ENCODE measurements around the gene HABP4.
"Not testable (repeated sequence)": the region's sequence is repeated elsewhere in the genome, so short reads cannot be mapped to it uniquely, and the experiment has no call there.

The HABP4 gene

DNA sequence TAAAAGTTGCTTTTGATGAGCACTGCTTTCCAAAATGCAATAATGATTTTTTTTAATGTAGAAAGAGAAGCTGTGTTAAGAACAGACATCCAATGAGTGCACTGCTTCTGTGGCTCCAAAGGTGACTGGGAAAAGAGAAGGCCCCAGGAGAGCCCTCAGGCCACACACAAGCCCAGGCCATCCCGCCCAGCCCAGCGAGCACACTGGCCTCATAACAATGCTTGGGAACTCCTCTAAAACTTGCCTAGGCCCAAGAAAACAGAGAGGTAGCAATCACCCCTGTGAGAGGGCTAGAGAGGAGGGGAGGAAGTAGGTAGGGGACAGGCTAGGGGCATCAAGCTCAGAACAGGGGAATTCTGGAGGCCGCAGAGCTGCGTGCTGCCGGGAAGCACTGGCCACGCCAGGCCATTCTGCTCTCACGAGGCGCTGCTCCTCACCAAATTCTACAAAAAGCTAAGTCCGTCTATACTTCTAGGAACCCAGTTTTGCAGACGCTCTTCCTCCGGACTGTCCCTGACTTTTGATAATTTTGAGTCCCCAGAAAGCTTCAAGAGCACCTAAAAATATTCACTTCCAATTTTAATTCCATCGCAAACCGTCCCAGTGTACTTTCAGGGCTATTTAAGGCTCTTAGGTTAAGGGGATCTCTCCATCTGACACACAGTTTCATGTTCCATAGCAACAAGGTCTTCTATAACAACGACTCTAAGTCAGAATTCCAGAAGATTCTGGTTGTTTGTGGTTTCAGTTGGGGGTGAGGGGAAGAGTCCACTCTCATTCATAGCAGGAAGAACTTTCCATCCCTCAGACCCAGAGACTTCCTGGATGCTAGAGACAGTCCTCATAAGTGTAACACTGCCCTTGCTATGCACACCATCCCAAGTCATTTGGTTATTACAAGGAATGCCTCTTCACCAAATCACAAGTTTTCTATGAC is 51.0 kb downstream of the HABP4 start:
- DNase-seq, result no peak

DNA sequence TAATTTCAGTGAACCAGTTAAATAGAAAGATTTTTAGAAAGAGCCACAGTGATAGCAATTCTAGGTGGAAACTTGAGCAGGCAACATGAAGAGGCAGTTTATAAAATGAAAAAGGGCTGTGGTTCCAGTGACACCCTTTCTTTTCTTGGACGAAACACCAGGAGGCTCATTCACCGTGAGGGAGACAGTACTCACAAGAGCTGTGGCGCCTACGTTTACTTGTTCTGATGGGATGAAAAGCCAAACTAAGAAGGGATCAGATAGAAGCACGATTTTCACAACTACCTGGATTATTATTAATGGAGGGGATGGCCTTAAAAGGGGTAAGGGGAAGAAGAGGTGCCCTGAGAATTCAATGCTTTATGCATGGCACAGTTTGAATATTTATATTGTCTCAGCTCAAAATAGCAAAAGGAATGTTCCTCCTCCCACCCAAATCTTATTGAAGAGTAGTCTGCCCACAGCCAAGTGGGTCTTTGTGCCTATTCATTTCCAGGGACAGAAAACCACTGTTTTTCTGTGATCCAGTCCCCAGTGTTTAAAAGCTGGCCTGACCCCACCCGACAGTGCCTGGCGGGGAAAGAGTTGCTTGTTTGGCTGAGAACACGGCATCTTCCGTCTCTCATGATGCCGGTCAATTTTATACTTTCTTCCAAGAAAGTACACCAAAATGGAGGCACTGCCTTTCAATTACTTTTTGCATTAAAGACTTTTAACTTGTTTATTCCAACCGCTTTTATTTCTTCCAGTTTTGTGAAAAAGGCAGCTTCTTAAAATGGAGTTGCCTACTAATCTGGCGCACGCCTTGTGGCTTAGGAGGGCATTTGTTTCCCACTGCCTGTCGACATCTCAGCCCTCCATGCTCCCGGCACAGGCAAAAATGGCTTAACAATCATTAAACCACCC is 51.9 kb downstream of the HABP4 start:
- no peak for DNase-seq

DNA sequence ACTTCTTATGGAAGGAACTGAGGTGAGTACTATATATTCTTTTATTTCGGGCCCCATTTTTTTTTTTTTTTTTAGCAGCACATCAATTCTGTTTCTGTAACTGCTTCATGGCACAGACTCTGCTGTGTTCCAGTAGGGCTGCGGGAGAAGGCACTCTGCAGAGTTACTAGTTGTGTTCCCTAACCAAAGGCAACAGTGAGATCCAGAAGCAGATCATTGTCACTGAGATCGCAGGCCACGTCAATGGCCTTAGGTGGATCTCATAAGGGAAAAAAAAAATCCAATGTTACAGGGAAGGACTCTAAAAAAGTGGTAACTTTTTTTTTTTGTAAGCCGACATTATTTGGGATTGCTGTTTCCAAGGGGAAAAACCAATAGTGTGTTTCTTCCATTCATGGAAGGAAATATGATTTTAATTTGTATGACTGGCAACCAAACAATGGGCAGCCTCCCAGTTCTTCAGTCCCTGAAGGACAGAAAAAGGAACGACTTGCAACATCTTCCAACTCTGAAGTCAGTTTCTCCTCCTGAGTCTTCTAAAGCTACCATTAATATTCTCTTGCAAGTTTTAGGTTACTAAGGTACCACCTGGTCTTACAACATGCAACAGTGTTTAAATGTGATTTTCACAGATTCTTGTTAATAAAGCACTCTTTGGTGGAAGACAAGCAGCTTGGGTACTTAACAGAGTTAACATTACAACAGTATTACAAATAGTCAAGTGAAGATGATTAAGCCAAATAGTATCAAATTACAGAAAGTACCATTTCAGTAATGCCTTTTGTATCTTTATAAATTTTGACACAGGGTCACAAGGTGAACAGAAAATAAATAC is 52.8 kb downstream of the HABP4 start:
- no peak for DNase-seq

DNA sequence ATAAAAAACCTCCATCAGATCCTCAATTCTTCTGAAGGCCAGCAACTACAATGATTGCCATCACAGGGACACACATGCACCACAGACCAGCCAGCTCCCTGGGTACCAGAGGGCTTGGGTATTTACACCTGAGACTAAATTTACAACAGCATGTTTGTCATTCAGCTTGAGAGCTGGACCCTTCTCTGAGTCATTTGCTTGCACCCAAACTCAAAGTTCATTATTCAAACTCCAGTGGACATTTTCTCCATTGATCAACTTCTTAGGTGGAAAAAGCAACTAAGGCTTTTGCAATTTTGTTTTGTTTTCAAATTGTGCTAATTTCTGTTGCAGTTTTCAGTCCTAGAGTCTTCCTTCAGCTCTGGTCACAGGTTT is 53.4 kb downstream of the HABP4 start:
- not testable (repeated sequence) for DNase-seq

DNA sequence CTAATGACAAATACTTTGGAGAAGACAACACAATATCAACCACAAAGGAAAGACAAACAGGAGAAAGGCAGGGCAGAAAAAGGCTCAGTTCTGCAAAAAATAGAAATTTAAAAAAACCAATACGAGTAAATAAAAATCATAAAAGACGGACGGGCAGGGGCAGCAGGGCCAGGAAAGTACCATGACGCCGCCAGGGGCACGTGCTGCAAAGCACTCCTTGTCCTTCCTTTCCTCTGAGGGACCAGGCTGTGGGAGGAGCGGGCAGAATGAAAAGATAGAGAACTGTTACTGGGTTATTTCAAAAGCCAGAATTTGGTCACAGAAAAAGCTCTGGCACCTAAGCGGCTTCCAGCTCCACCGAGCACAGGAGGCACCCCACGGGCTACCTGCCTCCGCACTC is 53.9 kb downstream of the HABP4 start:
- DNase-seq, result no peak

DNA sequence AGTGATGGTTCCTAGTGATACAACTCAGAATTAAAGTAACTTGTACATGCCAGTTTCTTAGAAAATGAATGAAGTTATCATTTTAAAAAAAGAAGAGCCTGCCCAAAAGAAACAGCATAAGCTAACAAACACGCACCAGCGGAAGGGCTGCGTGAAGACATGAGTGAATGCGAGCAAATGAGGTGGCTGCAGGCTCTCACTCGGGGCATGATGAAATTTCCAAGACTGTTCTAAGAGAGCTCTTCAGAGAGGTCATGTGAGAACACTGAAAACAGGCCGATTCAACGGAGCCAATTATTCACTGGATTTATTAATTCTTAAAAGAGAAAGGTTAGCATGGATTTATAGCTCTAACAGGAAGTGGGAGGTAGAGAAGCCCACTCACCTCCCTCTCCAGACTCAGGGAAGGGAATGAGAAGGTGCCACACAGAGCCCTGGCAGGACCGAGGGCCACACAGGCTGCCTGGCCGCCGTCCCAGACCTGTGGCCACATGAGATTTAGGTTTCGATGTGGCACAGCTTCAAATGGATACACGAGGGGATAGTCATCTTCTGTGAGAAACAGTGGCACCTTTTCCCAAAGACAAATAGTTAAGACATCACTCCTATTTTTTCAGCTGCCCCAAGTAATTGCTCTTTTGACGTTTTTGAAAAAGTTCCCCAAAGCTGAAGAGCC is 55.5 kb downstream of the HABP4 start:
- no peak for DNase-seq

DNA sequence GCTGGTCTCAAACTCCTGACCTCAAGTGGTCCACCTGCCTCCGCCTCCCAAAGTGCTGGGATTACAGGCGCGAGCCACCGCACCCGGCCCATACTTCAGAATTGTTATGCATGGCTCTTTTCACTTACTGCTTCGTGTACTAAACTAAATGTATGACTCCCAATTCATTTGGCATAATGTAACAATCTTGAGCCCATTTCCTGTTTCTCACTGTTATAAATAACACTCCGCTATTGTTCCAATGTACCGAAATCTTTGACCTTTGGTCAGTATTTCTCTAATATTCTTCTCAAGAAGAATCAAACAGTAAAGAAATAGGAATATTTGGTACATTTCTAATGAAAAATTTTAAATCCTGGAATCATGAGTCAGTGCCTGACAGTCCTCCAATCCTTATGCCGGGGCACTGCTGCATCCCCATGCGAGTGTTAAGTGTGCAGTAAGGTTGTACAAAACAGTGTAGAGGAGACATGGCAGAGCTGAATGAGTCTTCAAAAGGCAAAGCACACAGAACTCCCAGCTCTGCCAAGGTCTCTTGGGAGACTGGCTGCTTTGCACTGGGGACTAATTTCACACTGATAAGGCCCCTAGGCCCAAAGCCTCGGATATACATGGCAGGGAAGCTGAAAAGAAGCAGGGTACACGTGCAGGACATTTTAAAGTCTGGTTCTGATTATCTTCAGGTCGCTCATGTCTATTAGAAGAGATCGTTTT is 58.4 kb downstream of the HABP4 start:
- no peak for DNase-seq

DNA sequence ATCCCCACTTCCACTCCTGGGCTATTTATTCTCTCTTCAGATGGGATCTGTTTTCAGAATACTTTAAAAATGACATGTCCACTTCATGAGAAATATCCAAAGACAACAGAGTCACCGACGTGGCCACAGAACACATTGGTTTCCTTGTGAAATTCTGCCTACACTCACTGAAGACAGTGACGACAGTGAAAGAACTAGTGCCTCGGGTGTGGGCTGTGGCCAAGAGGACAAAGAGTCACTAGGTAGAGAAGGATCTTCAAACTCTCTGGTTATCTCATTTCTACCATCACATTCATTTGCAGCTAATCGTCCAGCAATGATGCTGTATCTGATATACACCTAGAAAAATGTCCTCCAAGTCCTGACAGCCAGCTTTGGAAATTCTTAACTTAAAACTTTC is 59.1 kb downstream of the HABP4 start:
- no peak for DNase-seq

DNA sequence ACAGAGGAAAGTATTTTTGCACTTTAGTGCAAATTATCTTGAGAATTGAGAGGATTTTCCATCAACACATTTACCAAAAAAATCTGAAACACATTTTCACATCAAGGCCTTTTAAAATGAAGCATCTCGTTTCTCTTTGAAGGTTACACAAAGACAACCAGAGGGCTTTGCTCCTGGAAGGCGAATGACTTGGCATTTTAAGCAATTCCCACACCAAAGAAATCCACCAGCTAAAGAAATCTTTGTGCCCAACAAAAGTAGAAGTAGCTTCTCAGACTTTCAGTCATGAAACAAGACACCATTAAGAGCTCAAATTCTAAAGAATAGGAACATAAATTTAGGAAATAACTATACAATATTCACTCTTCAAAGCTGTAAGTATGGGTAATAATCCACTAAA is 59.9 kb downstream of the HABP4 start:
- no peak for DNase-seq

DNA sequence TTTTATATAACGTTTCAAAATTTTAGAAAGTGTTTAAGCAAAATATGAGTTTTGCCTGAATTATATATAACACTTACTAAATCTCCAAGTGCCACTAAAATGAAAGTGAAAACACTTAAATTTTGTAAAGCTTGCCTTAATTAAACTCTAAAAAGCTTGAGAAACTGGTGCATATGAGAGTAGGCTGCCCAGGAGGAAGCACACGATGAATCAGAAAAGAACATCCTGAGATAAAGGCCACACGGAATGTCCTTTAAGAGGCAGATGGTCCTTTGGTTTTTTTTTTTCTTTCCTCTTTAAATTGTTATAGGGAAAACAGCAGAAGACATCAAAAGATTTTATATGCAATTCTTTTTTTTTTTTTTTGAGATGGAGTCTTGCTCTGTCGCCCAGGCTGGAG is 60.3 kb downstream of the HABP4 start:
- DNase-seq, result no peak

DNA sequence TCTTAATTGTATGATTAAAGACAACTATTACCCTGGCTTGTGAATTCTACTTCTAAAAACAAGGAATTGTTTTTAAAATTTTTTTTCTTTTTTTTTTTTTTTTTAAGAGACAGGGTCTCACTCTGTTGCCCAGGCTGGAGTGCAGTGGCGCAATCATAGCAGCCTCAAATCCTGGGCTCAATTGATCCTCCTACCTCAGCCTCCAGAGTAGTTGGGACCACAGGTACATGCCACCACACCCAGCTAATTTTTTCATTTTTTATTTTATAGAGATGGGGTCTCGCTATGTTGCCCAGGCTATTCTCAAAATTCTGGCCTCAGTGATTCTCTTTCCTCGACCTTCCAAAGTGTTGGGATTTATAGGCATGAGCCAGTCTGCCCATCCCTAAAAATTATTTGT is 62.3 kb downstream of the HABP4 start:
- DNase-seq, result no peak

DNA sequence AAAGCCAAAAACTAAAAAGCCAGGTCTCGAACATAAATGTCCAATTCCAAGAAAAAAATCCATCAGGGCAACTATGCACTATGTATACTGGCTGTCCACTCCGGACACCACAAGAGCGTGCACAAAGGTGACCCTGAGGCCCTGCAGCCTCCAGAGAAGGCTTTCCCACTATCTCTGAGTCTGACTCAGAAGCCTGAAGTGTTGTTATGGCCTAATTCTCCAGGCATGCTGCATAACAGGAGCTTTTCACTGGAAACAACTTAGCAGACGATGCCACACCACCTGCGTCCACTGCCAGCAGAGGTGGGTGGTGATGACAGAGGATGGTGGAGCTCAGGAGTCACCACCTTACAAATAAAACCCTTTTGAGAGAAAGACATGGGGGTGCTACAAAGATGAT is 63.7 kb downstream of the HABP4 start:
- no peak for DNase-seq

DNA sequence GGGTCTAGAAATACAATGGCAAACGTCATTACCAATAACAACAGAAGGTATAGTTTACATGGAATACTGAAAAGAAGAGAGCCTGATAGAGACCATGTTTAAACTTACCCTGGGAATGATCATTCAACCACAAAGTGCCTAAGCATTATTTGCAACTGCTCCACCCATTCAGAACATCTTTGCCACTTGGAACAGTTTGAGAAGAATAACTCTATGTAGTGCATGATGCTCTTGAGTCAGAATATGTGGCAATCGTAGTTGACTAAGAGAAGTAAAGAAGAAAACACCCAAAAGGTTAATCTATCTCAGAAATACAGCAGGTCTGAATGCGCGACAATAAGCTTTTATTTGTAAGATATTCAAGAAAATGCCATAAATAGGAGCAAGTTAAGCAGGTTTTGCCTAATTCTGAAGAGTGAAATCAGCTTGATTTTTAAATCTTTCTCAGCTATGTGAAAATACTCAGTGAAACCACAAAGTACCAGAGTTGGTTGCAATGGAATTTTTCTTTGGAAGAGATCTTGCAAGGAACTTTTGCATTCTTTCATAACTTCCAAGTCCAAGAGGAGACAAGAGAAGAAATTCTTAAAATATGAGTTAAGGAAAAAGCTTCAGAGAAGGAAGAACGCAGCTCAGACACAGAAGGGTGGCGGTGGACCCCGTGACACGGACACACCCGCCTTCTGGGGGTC is 64.3 kb downstream of the HABP4 start:
- DNase-seq, result no peak

DNA sequence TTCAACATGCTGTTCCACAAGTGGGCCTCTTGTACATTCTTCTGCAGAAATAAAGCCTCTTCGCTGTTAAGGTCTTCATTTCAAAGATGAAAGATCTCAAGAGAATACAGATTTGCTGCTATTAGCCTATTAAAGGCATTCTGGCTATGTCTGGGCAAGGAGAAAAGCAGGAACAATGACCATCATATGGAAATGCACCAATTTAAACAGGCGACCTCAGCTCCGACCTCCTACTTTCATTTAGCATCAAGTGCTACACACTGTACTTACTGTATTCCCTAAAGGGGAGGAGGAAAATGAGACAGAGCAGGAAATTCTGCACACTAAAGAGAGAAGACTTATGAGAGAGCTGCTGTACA is 64.8 kb downstream of the HABP4 start:
- DNase-seq, result no peak

DNA sequence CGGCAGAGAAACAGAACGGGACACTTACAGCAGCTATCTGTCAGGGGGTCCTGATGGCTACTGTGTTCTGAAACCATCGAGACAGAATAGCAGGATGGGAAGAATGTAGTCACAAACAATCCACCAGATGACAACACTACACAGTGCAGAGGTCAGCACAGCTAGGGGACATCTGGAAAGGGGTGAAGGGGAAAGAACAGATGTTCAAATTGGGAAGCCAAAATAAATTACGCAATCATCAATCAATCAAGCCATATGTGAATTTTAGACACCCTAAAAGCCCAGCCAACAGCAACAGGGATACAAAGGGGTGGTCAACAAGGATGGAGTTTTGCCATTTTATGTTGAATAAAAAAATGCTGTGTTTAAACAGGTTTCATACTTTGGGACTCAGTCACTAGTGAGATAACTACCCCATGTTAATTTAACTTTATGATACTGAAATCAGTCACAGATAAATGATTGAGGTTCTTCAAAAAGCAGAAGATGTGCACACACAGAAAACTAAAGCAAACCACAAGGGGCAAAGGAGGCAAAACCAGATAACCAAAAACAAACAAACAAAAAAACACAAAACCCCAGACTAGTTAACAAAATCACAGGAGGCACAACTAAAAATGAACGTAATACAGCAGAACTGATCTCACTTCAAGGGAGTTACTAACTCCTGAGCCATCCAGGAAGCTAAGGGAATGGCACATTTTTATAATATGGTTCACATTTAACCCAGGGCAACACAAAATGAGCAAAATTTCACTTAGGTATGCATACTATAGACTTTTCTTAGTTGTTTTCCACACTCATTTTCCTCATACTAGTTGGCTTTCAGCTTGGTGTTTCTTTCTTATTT is 65.9 kb downstream of the HABP4 start:
- DNase-seq, result no peak

DNA sequence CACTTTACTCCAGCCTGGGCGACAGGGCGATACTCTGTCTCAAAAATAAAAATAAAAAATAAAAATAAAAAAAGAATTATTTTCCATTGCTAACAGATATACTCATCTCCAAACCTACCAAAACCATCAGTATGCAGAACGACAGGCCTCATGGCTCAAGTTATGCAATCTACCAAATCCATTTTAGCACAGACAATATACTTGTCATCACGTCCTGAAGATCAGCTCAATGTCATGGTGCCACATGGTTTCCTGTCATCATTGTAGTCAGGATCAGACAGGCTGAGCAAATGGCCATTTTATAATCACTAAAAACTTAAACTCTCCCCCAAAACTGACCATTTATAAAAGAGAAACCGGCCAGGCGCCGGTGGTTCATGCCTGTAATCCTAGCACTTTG is 69.1 kb downstream of the HABP4 start:
- no peak for DNase-seq

DNA sequence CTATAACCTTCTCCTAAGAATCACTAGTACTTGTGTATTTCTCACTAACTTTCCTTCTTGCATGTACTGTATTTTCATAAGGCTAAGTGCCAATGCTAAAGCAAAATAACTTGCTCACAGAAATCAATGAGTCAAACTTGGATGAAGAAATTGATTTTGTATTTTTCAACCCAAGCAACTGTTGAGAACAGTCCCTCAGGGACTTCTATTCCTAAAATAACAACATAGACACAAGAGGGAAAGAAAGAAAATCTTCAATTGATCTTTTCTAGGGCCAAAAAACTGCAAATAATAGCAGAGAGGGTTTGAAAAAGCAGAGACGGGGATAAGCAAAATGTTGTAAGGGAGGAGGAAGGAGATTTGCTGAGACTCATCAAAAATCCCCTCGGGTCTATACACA is 69.8 kb downstream of the HABP4 start:
- no peak for DNase-seq

DNA sequence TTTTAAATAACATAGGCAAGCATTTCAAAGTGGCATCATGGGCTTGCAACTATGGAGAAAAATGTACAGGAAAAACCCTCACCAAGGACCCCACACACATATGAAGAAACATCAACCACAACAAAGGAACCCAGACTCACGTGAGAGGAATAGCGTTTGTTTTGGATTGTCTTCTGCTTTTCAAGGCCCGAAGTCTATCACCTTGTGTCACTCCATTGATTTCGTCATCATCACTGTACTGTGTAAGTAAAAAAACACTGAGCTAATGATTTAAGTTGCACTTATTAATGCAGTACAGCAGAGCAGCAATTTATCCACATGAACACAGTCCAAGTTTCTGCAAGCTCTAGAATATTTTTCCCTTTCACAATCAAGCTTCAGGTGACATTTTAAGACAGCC is 72.4 kb downstream of the HABP4 start:
- DNase-seq, result no peak

DNA sequence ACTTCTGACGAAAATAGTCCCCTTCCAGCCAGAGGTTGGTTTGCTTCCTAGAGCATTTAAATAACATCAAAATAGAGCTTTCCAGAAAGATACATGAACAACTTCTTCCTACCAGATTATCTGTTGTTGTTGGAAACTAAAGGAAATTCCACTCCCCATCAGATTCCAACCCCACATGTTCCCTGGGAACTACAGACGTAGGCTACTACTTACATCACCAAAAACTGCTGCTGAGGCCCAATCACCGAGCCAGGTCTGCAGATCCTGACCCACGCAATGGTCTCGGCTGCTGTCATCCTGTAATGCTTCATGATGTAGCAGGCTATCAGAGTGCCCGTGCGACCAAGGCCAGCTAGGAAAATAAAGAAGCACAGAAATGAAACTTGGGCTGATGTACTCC is 73.4 kb downstream of the HABP4 start:
- DNase-seq, result no peak

DNA sequence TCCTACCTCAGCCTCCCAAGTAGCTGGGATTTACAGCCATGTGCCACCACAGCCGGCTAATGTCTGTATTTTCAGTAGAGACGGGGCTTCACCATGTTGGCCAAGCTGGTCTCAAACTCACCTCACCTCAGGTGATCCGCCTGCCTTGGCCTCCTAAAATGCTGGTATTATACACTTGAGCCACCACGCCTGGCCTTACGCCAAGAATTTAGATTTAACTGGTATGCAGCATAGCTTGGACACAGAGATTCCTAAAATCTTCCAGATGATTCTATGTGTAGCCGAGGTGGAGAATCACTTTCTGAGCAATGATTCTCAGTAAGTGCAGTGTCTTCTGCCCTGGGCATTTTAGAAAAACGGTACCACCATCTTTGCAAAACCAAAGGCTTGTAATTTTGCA is 74.1 kb downstream of the HABP4 start:
- DNase-seq, result no peak
